NCI-H2227 treated with DMSO at 0.1 percent for 48 hours (cell line): ENCODE results near the gene MRPL16.

Source experiments
- DNase-seq: peaks from one replicate; lab custom pipeline; 2025; lab: John Stamatoyannopoulos, UW

The MRPL16 gene

DNA sequence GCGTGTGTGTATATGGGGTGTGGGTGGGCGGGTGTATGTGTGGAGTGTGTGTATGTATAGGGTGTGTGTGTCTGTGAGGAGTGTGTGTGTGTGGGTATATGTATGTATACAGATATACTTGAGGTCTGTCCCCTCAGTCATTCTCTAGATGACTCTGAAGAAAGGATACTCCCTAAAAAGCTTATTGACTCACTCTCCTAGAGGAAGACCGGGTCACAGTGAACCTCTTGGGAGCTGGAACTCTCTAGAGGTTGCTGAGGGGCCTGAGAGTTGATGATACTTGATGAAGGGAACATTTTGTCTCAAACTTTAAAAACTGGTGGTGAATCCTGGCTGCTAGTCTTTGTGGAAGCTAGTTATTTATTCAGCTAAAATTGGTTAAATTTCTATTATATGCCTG is 40.3 kb downstream of the MRPL16 start:
- DNase-seq = no peak

DNA sequence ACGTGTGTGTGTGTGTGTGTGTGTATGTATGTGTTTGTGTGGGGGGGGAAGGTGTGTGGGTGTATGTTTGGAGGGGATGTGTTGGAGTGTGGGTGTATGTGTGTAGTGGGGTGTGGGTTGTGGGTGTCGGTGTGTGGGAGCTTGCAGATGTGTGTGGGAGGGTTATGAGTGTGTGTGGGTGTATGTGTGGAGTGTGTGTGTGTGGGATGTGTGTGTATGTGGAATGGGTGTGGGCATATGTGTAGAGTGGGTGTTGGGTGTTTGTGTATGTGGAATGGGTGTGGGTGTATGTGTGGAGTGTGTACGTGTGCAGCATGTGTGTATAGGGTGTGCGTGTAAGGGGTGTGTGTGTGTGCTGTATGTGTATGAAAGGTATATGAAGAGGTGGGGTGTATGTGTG is 40.8 kb downstream of the MRPL16 start:
- no peak for DNase-seq

DNA sequence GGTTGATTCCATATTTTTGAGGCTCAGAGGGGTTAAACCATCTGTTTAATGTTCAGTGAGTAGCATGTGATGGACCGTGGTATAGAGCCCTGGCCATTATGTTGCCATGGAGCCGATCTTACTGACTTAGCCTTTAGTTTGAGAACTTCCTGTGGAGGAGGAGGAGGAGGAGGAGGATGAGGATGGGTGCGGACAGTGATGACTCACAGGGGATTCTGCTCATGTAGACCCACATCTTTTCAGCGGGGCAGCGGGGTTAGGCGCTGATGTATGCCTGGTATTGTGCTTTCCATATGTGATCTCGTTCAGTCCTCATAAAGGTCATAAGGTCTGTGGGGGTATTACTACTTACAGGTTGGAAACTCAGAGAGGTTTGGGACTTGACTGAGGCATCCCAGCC is 41.5 kb downstream of the MRPL16 start:
- DNase-seq = no peak

DNA sequence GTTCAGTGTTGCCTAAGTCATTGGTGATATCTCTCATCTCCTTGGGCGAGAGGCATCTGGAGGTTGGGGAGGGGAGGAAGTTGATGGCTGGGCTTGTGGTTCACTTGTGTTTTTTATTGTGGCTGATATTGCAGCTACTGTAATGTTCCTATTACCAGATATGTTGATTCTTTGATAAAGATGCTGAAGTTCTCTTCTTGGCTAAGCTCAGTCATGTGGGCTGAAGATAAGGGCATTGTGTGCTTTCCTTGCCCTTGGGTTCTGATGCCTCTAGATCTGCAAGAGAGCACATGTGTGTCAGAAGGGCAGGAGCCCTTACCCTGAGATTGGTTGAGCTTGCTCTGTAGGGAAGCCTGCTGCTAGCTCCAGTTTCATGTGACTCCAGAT is 43.4 kb downstream of the MRPL16 start:
- DNase-seq = no peak

DNA sequence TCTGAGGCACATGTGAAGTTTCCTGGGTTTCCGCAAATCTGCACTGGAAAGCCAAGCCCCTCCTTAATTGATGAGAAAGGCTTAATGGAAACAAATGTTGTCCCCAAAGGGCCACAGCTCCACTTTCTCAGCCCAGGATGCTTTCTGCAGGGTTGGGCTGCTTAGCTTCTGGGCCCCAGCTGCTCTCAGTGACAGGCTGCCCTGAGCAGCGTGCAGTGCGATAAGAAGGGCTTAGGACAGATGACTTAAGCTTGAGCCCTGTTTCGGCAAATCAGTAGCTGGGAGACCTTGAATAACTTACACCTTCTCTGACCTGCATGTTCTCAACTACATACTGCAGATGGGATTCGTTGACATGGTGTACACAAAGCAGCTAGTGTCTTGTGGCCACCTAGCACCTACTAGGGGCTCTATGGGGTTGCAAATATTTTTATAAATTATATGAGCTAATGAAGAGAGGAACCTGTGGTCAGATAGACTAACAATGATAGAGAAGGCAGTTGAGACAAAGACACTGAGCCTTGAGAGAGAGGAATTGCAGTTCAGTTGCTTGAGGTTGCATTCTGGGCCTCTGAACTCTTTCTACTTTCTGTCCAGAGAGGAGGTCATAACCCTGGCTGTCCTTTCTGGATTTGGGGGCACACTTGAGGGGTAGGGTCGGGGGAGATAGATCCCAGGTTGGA is 43.9 kb downstream of the MRPL16 start:
- DNase-seq = no peak

DNA sequence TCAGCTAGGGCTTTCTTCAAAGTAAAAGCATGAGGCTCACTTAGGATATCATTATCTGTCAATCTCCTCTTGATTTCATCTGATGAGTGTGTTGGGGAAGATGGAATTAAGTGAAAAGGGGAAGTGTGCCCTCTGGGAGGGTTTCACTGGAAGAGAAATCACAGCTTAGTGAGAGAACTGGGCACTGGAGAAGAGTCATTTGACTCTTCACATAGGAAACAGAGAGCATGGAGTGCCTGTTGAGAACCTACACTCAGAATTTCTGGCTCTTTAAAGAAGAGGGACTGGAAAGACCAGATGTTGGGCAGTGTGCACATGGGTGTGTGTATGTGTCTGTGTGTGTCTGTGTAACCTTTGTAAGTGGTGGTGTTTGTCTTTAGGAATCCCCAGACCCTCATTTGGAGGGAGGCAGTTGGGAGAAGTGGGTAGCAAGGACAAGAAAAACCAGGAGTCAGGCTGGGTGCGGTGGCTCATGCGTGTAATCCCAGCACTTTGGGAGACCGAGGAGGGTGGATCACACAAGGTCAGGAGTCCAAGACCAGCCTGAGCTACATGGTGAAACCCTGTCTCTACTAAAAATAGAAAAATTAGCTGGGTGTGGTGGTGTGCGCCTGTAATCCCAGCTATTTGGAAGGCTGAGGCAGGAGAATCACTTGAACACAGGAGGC is 45.4 kb downstream of the MRPL16 start:
- no peak for DNase-seq

DNA sequence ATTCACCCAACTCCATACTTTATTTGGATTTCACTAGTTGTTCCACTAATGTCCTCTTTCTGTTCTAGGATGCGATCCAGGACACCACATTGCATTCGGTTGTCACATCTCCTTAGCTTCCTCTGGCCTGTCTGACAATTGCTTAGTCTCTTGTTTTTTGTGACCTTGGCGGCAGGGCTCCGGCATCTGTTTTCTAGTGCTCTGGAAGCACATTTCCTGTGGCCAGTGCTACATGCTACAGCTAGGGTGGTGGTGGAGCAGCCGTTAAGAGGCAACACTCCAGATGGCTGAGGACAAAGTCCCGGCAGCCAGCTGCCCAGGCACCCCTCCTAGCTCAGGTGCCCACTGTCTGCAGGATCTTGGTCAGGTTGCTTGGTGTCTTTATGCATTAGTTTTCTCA is 48.6 kb downstream of the MRPL16 start:
- DNase-seq = no peak

DNA sequence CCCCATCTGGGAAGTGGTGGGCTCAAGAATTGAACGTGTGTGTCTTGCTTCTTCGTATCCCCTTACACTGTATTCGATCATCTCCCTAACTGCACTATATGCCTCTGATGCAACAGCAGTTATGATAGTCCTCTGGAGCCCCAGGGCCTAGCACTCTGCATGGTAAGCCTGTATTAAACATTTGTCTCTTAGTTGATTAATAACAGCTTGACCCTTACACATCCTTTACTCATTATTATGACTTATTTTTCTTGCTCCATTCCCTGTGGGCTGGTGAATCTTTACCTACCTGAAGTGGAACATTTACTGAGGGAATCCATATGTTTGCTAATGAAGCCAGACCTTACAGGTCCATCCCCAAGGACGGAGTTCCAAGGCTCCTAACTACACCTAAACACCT is 49.8 kb downstream of the MRPL16 start:
- DNase-seq = no peak

DNA sequence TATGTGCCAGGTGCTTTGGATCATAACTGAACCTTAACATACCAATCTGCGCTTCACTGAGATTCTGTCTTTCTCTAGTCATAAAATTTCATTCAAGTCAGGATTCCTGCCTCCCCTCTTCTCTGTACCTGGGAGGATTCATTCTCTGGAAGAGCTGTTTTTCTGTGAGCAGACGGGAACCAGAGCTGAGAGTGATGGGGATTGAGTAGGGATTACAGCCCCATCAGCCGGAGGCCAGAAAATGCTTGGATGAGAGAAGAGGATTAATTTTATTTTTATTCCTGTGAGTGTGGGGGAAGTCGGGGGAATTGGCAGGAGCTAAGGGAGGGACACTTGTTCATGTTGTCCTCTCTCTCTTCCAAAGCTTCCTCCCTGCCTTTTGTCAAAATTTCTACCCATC is 50.7 kb downstream of the MRPL16 start:
- no peak for DNase-seq

DNA sequence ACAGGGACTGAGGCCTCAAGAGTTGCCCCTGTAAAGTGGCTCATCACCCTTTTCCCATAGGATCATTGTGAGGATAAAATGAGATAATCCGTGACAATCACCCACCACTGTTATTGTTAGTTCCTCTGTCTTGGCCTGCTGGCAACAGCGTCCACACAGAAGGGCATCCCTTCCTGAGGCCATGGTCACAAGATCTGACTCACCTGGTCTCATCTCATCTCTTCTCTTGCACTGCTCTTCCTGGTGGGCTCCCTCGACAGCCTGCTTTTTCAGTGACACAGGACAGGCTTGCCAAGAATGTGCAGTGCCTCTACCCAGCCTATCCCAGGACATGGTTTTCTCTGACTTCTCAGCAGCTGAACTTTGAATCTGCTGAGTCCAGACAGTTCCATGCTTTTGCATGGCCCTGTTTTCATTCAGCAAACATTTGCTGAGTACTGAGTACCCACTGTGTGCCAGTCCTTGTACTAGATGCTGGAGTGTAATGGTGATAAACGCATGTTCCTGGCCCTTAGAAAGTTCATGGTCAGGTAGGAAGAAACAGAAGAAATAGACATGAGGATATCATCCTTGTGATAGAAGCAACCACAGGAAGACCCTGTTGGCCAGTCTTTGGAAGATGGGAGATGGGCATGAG is 52.1 kb downstream of the MRPL16 start:
- no peak for DNase-seq

DNA sequence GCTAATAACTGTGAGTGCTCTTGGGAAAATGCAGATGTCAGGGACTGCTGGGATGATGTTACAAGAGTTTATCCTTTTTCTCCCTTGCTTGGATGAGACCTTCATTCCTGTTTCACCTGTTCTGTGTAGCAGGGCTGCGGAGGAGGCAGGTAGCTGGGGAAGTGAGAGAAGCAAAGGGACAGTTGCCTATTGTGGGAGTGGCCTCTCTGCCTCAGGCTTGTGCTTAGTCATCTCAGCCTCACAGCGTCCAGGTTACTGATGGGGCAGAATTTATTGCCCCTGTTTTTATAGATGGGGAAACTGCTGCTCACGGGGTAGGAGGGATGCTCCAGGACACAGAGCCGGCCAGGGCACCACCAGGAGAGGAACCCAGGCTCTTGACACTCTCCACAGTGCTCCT is 53.7 kb downstream of the MRPL16 start:
- DNase-seq = no peak

DNA sequence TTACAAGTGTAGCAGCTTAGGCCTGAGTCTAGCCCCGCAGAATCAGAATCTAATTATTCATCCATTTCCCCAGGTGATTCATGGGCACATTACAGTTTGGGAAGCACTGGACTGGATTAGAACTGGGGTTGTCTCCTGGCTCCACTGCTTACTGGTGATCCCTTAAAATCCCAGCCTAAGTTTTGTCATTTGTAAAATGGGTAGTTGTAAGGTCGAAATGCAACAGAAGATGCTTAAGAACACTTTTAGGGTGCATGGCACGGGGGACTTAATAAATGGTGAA is 54.1 kb downstream of the MRPL16 start:
- no peak for DNase-seq
